GM19025 (cell line): ENCODE results near the gene LIMS1.
"Not testable (repeated sequence)": the region's sequence is repeated elsewhere in the genome, so short reads cannot be mapped to it uniquely, and the experiment has no call there.

Experiments used
- ATAC-seq: cut with Tn5 transposase; IDR thresholded peaks from one replicate; pipeline ENCODE4 v1.9.1; 2021; ENCODE audit warnings: mild to moderate bottlenecking, low read depth, moderate library complexity; ENCODE audit not compliant: unreplicated experiment

Gene LIMS1

DNA sequence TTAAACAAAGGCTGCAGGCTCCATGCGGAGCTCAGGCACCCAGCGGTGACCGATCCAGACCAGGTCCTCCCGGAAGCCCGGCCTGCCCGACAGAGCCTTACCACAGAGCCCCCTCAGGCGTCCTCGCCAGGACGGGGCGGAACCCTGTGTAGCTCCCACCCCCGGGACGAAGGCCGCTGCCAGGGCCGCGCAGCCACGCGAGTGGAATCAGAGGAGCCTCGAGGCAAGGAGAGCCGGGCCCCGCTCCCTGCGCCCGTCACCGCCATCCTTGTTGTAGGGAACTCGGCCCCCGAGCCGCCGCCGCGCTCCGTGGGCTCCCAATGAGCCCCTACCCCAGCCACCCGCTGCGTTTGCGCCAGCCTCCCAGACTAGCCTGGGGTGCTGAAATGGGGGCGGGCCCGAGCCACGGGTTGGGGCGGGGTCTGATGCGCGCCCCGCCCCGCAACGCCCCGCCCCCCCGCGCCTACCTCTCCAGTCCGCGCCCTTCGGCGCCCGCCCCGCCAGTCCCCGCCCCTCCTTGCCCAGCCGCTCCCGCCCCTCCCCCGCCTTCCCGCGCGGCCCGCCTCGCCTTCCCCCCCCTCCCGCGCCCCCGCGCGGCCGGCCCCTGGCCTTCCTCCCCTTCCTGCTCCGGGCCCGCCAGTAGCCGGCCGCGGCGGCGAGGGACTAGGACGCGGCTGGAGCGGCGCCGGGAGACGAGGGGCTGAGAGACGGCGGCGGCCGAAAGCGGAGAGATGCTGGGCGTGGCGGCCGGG is at the start of gene LIMS1:
TSS of gene LIMS1 (plus strand) at position 639 of the 752 bp plus-strand sequence. CDS start at position 732, 93 bp downstream.
- ATAC-seq: peak; percentile 84

DNA sequence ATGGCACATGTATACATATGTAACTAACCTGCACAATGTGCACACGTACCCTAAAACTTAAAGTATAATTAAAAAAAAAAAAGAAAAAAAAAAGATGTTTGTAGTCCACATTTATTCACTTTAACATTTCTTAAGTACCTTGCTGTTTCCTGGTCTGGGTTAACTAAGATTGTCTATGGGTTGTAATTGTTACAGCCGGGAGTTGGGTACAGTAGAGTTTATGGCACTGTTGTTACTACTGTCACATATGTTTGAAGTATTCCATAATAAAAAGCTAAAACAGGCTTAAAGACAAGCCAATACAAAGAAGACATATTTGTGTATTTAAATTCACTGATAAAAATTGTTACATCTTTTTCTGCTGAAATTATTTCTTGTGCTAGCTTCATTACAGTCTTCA is 49.0 kb upstream of the LIMS1 start:
- ATAC-seq: no peak

- ATAC-seq: no peak
These were observed 43.7 kb upstream of the LIMS1 start for GRCh38 chr2:108490506-108491122.

GRCh38 chr2:108491848-108492247 is 42.4 kb upstream of the LIMS1 start:
- ATAC-seq: no peak

GRCh38 chr2:108492364-108492763 is 41.9 kb upstream of the LIMS1 start:
- no peak for ATAC-seq

- not testable (repeated sequence) for ATAC-seq
These were observed 38.1 kb upstream of the LIMS1 start for GRCh38 chr2:108496167-108496566.

DNA sequence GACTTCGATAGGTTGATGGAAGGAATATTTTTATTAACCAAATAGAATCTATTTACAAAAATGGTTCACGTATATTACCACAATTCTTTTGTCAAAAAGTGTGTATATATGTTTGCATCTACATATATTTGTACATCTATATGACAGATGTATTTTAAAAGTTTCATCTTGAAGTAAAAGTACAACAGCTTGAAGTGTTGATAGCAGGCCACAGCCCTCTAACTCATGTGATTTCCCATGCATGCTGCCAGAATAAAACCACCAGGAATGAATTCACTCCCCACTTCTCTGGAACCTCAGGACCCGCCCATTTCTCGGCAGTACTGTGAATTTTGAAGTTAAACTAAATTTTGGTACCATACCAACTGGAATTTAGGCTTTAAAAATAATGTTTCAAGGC is 26.6 kb upstream of the LIMS1 start:
- ATAC-seq: not testable (repeated sequence)

- not testable (repeated sequence) for ATAC-seq
These were observed 21.8 kb upstream of the LIMS1 start for GRCh38 chr2:108512431-108512830.

- ATAC-seq: not testable (repeated sequence)
These were observed 19.8 kb upstream of the LIMS1 start for GRCh38 chr2:108514478-108514877.

- ATAC-seq: not testable (repeated sequence)
These were observed 9.6 kb upstream of the LIMS1 start for GRCh38 chr2:108524688-108525087.

GRCh38 chr2:108525258-108525657 is 9.0 kb upstream of the LIMS1 start:
- ATAC-seq: not testable (repeated sequence)

DNA sequence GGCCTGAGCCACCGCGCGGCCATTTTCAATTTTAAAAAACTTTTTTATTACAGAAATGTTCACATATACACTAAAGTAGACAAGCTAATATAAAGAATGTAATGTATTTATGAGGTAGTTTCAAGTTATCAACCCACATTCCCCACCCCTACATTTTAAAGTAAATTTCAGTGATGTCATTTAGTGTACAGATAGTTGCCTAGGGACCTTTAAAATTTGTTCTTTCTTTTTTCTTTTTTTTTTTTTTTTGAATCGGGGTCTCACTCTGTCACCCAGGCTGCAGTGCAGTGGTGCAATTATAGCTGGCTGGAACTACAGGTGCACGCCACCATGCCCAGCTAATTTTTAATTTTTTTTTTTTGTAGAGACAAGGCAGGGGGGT is 2.6 kb upstream of the LIMS1 start:
- ATAC-seq: no peak

- peak; percentile 28 for ATAC-seq
These were observed 500 bp downstream of the LIMS1 start for GRCh38 chr2:108534584-108535356.

DNA sequence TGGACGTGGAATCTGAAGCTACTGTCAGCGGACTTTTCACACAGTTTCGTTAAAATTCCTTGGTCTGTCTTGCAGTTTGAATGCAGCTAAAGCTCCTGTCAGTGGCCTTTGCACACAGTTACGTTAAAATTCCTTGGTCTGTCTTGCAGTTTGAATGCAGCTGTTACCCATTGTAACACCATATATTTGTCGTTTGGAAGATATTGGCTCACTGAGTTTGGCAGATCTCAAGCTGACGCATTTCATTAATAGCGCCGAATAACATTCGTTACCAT is 1.0 kb downstream of the LIMS1 start:
- no peak for ATAC-seq

- ATAC-seq: no peak
These were observed 2.0 kb downstream of the LIMS1 start for GRCh38 chr2:108536133-108536780.

DNA sequence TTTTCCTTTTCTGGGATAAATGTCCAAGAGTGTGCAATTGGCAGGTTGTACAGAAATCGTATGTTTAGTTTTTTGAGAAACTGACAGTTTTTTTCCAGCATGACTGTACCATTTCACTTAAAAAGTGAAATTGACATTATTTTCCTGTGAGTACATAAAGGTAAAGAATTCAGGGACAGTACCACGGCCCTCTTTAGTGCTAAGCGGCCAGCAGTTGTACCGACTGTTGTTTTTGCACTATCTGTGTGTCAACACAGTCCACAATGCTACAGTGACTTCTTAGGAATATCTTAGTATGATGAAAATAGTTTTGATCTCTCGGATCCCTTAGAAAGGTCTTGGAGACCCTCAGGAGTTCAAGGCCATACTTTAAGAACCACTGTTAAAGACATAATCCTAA is 2.6 kb downstream of the LIMS1 start:
- ATAC-seq: no peak

GRCh38 chr2:108538000-108538625 is 3.8 kb downstream of the LIMS1 start:
- no peak for ATAC-seq

GRCh38 chr2:108541451-108541850 is 7.2 kb downstream of the LIMS1 start:
- no peak for ATAC-seq

DNA sequence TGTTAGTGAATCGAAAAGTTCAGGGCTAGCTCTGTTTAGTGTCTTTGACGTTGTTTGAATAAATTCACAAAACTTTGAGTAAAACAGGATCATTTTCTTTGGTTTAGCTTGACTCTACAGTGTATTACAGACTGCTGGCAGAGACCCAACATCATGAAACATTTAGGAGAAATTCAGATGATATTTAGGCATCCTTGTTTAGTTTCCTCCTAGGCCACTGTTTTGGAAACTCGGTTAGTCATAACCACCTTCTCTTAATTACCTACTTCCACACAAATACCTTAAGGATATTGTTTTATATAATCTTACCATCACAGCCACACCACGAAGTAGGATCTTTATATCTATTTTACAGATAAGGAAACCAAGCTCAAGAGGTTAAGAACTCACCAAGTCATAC is 7.8 kb downstream of the LIMS1 start:
- ATAC-seq: no peak

- no peak for ATAC-seq
These were observed 13.3 kb downstream of the LIMS1 start for GRCh38 chr2:108547606-108548005.
